Right renal pelvis (tissue), 4 donors: ENCODE results near the gene APOL3. TPM values are rescaled to one million over a fixed set of nuclear protein-coding genes. Genes with fewer than 3 reads are reported as not detected.
"Not testable (repeated sequence)": the region's sequence is repeated elsewhere in the genome, so short reads cannot be mapped to it uniquely, and the experiment has no call there.

Experiments
- DNase-seq, 4 donors: peaks; one replicate each; pipeline ENCODE4 v3.0.0-alpha.2; 2013; ENCODE audit warnings: low read depth in 4 of 4, low spot score in 3 of 4, missing footprints in 1 of 4
- polyA plus RNA-seq, 4 donors: library from polyadenylated mRNA; unstranded; fragments of 120-200 nt; gene quantifications; one replicate each; pipeline ENCODE4 v1.2.1, GENCODE V29; 2013; ENCODE audit not compliant: insufficient read length in 4 of 4

The APOL3 gene
- polyA plus RNA-seq, 4 donors = 13.3 to 17.9 (median 14.8) TPM

- no peak for DNase-seq
Observed at GRCh38 chr22:36163497-36163896, 2.9 kb upstream of the APOL3 start.

GRCh38 chr22:36162127-36163034, 1.8 kb upstream of the APOL3 start:
- no peak for DNase-seq

- DNase-seq = not testable (repeated sequence)
Observed at GRCh38 chr22:36161793-36162126, 1.2 kb upstream of the APOL3 start.

- peak in 2 of 4 donors; percentile 41 to 60 for DNase-seq
Observed at GRCh38 chr22:36156515-36157419, 3.8 kb downstream of the APOL3 start.

GRCh38 chr22:36156119-36156514, 4.4 kb downstream of the APOL3 start:
- no peak for DNase-seq

- no peak for DNase-seq
Observed at GRCh38 chr22:36155702-36156101, 4.9 kb downstream of the APOL3 start.

GRCh38 chr22:36154423-36154945, 6.1 kb downstream of the APOL3 start:
- DNase-seq = no peak

GRCh38 chr22:36153501-36154422, 6.8 kb downstream of the APOL3 start:
- DNase-seq = no peak

- not testable (repeated sequence) for DNase-seq
Observed at GRCh38 chr22:36152821-36153220, 7.7 kb downstream of the APOL3 start.

- no peak for DNase-seq
Observed at GRCh38 chr22:36152088-36152487, 8.5 kb downstream of the APOL3 start.

- no peak for DNase-seq
Observed at GRCh38 chr22:36151006-36151595, 9.5 kb downstream of the APOL3 start.

- DNase-seq = no peak
Observed at GRCh38 chr22:36149441-36149840, 11.1 kb downstream of the APOL3 start.

- DNase-seq = no peak
Observed at GRCh38 chr22:36148411-36148810, 12.1 kb downstream of the APOL3 start.

- DNase-seq = no peak
Observed at GRCh38 chr22:36147196-36147791, 13.3 kb downstream of the APOL3 start.

- no peak for DNase-seq
Observed at GRCh38 chr22:36145881-36146280, 14.7 kb downstream of the APOL3 start.

GRCh38 chr22:36144886-36145541, 15.5 kb downstream of the APOL3 start:
- peak in 2 of 4 donors; percentile 45 to 63 for DNase-seq

GRCh38 chr22:36143956-36144355, 16.6 kb downstream of the APOL3 start:
- DNase-seq = no peak

GRCh38 chr22:36143066-36143815, 17.3 kb downstream of the APOL3 start:
- no peak for DNase-seq
